ENCODE results near the gene SLC7A7.

- no peak for TF ChIP-seq CTCF (conservative IDR thresholded peaks at IDR 0.05; ENCODE audit: low read length)
- TF ChIP-seq EZH2phosphoT487 (IDR thresholded peaks at IDR 0.05; ENCODE audit: borderline replicate concordance): no peak
Observed at GRCh38 chr14:22797017-22797917, 18.0 kb downstream of the SLC7A7 start.

All from Loucy (cell line).